ENCODE results near the gene KIF20B.
"Not testable (repeated sequence)": the region's sequence is repeated elsewhere in the genome, so short reads cannot be mapped to it uniquely, and the experiment has no call there.

Gene KIF20B

DNA sequence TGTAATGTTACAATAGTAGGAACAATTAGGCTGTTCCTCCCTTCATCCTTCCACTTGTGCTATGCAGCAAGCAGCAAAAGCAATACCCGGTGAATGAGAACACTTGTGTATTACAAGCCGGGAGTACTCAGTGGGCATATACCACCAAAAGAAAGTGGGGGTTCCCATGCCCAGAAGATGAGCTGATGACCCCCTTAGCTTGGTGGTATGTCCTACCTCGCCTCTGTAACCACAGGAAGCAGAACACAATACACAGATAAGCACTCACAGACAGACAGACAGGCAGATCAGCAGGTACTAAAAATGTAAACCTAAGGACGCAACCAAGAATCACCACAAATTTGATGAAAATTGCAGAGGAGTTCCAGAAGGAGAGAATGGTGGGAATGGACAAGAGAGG is 15.5 kb upstream of the KIF20B start:
- no peak for DNase-seq

DNA sequence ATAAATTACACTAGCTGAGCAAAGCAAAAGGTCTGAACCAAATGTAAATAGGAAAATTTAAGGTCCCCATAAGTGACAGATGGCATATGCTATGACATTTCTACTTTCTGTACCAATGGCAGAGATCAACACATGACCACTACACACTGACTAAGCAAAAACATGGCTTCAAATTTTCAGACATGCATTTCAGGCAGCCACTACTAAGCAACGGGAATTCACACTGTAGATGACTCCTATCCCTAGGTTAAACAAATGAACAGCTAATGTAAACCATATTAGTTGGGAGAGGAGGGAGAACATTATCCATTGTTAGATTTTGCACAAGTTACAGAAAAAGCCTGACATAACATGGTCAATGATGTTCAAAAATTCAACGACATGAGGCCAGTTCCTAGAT is 11.4 kb upstream of the KIF20B start:
- DNase-seq: no peak

DNA sequence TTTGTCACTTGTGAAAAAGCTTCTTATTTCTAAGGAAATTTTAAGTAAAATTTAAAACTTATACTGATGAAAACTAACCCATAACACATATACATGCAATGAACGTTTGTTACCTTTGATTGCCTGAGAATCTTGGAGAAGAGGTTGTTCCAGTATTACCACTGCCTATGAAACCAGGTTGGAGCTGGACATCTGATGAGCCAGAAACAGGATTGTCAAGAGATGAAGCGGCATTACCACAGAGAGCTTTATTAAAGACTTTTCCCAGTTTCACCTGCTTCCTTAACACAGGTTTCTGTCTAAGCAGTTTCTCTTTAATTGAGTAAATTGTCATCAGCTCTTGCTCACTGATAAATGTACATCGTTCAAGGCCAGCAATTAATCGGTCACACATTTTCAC is 9.0 kb upstream of the KIF20B start:
- DNase-seq: no peak

DNA sequence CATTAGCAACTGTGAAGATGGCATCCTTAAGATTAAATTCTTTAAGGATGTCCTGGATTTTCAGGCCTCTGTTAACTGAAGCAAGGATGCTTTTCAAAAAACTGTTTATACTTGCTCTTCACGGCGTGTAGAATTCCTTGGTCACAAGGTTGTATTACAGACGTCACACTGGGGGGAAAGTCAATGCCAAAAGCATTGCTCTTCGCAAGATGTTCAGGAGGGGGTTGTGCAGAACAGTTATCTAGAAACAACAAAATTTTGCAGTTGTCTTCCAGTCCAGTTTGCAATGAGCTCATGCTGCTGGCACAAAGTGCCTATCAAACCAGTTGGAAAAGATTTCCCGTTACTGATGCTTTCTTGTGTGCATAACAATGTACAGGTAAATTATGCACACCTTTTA is 8.2 kb upstream of the KIF20B start:
- DNase-seq: no peak

DNA sequence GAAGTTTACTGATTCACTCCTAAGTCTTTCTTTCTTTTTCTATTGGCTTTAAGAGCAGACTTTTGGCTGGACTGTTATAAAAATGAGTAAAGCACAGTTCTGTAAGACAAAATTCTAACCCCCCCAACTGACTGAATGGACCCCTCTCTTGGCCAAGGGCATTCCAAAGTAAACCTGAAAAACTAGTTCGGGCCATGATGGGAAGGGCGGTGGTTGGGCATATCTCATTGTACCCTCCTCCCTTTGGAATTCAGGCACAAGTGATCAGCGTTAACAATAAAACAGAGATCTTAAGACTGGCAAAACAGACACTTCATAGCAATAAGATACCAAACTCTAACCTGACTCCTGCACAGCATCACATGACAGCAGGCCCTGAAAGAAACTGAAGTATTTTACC is 6.1 kb upstream of the KIF20B start:
- no peak for DNase-seq

DNA sequence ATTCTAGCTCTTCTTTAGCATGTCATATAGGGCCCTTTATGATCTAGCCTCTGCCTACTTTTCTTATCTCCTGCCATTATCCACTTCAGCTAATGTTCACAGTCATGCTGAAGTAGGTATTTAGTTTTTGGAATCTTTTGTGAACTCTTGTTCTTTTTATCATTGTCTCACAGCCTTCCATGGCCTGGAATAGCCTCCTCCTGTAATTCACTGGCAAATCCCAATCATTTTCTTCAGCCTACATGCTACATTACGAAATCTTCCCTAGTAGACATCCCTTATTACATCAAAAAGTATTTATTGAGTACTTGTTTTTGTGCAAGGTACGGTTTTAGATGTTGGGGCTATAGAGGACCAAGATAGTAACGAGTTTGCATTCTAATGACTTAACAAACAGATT is 3.4 kb upstream of the KIF20B start:
- no peak for DNase-seq

DNA sequence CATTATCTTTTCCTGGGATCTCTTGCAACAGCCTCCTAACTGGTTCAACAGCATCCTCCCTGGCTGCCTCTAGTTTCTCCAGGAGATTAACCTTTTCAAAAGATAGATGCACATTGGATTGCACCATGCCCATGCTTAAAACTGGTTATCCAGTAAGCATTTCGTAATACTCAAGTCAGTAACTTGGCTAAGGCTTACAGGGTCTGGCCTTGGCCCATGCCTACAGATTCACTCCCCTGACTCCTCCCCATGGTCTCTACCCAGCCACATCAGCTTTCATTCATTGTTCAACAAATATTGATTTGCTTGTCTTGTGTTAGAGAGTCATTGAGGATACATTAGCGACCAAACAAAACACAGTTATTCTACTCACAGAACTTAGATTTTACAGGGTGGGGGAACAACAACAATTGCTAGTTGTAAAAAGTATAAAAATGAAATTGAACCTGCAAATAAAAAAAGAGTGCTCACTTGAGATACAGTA is 1.8 kb upstream of the KIF20B start:
- no peak for DNase-seq

DNA sequence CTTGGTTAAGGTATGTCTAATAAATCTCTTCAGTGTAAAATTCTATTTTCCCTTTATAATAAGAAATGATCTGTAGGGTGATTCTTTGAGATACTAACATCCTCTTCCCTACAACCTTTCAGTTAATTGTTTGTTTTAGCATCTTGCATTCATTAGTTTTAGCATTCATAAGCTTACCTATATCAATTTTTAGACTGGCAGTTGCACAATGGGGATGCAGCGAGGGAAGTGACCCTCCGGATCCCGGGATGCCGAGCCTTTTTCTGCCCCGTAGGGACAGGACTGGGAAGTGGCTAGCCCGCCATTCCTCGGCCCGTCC is 508 bp upstream of the KIF20B start:
- no peak for DNase-seq

DNA sequence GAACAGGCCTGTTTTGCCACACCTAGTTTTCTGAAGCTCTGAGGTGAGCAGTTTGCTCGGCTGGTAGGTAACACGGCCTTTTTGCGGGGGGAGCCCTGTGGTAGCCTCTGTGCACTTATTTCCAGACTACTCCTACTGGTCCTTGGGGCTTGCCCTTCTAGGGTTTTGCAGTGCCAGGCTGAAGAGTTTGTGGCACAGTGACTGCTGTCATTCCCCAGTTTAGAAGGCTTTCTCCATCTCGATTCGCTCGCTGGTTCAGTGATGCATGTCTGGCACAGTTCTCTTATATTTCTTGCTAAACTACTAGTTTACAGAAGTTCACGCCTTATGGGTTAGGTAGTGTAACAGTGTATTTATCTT is 711 bp downstream of the KIF20B start:
- DNase-seq: no peak

DNA sequence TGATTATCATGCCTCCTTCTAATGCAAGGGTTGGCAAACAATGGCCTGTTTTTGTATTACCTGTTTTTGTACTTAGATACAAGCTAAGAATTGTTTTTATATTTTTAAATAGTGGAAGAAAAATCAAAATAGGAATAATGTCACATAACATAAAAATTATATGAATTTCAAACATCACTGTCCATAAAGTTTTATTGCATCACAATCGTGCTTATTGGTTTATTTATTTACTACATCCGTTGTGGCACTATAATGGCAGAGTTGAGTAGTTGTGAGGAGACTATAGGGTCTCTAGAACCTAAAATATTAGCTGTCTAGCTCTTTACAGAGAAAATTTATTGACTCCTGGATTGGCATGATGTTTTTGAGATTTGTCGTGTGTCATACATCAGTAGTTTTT is 4.1 kb downstream of the KIF20B start:
- no peak for DNase-seq

DNA sequence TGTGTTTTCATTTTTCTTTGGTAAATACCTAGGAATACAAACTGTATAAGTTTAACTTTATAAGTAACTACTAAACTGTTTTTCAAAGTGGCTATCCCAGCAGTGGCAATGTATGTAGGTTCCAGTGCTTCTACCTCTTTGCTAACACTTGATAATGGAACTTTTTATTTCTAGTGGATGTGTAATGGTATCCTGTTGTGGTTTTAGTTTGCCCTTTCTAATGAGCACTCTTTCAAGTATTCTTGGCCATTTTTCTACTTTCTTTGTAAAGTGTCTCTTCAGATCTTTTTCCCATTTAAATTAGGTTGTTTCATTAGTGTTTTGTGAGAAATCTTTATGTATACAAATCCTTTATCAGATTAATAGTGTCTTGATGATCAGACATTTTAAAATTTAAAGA is 4.6 kb downstream of the KIF20B start:
- no peak for DNase-seq

DNA sequence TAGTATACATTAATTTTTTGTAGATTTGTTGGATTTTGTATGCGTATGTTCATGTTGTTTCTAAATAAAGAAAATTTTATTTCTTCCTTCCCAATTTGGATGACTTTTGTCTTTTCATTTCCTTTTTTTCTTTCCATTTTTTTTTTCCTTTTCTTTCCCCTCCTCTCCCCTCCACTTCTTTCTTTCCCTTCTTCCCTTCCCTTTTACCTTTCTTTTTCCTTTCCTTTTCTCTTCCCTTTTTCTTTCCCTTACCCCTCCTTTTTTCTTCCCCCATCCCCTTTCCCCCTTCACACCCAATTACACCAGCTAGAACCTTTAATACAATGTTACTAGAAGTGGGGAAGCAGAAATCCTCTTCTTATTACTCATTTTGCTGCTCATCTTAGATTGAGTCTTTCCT is 6.0 kb downstream of the KIF20B start:
- no peak for DNase-seq

DNA sequence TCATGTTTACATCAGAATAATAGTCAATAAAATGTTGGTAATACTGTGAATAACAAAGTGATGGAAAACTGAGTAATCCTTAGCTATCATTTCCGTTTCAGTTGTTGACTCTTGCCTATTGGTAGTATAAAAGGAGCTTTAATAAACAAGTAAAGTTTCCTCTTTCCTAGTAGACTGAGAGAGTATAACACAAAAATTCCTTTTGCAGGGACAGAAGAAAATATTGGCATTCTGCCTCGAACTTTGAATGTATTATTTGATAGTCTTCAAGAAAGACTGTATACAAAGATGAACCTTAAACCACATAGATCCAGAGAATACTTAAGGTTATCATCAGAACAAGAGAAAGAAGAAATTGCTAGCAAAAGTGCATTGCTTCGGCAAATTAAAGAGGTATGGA is 9.4 kb downstream of the KIF20B start:
- DNase-seq: no peak

DNA sequence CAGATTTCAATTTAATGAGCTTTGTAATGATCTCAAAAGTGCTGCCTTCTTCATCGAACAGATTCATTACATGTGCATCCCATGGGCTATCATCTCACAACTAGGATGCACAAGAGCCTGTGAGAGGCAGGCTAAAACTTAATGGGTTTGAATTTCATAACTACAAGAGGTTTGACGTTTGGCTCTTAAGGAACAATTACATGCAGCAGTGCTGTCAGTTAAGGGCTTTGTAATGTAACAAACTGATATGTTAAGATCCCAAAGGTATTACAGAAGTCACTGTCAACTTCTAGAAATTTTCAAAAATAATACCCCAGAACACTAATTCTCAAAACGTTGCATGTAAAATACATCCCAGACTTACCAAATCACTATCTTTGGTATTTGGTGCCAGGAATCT is 33.2 kb downstream of the KIF20B start:
- DNase-seq: no peak

DNA sequence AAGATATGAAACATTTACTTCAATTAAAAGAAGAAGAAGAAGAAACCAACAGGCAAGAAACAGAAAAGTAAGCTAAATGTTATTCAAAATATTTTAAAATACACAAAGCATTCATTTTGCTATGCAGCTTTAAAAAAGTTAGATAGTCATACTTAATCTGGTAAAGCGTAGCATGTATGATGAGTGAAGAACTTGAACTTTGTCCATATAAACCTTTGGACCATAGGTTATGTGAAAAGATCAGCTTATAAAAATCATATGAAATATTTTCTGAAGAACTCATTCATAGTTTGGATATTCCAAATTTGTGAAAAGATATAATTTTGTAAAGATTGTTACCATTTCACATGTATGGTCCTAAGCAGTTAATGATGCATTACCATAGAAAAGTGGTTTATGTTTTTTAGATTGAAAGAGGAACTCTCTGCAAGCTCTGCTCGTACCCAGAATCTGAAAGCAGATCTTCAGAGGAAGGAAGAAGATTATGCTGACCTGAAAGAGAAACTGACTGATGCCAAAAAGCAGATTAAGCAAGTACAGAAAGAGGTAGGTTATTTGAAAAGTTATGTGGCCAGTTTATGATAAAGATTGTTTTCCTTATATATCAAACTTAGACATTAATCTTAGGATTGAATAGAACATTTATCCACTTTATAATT is 37.3 kb downstream of the KIF20B start:
- DNase-seq: no peak

DNA sequence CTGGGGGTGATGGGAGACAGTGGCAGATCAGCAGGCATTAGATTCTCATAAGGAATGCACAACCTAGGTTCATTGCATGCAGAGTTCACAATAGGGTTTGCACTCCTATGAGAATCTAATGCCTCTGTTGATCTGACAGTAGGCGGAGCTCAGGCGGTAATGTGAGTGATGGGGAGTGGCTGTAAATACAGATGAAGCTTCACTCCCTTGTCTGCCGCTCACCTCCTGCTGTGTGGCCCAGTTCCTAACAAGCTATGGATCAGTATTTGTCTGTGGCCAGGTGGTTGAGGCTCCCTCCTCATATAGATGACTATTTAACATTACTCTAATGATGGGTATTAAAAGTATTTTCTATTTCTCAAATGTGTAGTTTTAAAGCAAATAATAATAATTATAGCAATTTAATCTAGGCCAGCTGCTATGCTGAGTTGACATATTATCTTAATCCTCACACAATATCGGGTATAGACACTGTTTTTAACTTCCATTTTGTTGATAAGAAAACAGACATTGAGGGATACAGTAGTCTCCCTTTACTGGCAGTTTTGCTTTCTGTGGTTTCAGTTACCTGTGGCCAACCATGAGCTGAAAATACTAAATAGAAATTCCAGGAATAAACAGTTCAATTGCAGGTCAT is 39.9 kb downstream of the KIF20B start:
- DNase-seq: no peak

DNA sequence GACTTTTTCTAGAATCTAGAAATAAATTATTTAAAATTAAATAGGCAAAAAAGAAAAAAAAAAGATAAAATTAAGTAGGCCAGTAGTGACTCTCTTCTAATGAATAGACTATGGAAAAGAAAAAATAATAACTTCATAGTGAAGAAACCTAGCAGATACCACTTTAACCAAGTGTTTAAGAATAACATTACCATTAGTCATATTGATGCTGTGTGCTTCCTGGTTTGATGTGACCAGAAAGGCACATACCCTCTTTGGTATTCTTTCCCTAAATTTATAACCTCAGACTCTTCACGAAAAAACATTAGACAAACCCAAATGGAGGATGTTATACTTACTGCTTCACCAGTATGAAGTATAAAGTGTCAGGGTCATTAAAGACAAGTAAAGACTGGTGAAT is 42.6 kb downstream of the KIF20B start:
- peak; percentile 61 for DNase-seq

DNA sequence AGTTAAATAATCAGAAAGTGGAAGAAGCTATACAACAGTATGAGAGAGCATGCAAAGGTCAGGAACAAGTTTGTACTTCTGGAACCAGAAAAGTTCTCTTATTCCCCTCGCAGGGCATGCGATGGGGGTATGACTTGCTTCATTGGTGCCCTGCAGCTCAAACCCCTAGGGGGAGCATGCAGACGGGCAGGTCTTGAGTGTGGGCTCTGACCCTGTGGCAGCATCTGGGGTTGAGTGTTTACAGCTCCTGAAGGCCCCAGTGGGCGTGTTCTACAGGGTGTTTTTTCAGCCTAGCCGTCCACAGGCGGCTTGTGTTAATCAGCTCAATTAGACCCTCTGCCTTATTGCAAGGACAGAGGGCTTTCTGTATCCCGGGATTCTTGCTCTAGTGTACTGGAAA is 44.5 kb downstream of the KIF20B start:
- DNase-seq: no peak

DNA sequence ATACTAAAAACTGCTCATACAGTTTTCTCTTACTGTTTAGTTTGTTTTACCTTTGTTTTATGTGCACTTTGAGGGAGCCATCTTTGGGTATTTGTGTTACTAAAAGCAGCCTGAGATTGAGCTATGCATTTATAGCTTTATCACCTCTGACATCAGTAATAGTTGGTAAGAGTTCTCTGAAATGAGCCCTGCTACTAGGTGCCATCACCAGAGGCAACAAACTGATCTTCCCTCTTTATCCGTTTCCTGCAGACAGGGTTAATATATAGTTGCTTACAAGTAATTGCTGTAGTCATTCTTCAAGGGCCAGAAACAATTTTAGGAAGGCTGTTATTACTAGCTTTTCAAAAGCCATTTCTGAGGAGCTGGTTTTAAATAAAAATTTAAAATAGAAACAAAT is 49.1 kb downstream of the KIF20B start:
- DNase-seq: no peak

DNA sequence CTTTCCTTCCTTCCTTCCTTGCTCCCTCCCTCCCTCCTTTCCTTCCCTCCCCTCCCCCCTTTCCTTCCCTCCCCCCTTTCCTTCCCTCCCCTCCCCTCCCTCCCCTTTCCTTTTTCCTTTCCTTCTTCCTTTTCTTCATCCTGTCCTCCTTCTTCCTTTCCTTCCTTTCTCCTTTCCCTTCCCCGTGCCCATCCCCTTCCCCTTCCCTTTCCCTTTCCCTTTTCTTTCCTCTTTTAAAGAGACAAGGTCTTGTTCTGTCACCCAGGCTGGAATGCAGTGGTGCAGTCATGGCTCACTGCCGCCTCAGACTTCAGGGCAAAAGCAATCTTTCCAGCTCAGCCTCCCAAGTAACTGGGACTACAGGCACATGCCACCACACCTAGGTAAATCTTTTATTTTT is 54.0 kb downstream of the KIF20B start:
- no peak for DNase-seq

DNA sequence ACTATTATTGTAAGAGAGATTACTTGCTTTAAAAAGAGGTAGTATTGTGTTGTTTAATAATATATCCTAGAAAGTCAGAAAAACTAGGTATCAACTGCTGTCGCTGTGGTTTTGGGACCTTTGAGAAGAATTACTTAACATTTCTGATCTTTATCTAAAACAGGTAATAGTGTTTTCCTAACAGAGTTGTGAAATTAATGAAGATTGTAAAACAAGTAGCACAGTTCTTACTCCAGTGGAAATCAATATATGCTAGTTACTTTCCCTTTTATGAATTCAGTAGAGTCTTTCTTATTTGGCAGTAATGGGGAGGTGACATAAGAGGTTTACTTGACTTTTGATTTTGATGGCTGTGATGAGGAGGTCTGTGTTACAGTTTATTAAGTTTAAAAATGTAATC is 58.1 kb downstream of the KIF20B start:
- no peak for DNase-seq

DNA sequence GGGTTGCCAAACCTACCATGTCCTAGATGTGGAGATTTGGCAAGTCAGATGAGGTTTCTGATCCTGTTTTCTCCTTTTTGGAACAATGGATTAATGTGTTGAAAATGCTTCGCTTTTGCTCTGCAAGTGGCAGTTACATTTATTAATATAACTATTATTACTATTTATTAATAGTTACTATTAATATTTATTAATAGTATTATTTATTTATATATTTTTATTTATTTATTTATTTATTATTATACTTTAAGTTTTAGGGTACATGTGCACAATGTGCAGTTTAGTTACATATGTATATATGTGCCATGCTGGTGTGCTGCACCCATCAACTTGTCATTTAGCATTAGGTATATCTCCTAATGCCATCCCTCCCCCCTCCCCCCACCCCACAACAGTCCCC is 62.3 kb downstream of the KIF20B start:
- not testable (repeated sequence) for DNase-seq

DNA sequence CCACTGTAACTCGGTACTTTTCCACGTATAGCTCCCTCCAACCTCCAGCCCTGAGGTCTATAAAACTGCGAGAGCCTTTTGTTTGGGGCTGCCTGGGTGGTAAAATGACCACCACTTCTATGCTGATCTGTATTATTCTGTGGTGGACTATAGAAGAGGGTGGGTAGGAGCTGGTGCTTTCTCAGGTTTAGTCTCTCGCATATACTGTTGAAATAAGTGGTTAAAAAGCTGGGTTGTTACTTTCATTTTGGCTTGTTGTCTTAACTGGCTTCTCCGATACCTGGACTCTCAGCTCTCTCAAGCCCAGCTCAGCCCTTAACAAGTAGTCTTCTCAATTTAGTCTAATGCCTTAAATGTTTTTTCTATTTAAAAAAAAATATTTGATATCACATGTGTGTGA is 70.3 kb downstream of the KIF20B start:
- DNase-seq: no peak

DNA sequence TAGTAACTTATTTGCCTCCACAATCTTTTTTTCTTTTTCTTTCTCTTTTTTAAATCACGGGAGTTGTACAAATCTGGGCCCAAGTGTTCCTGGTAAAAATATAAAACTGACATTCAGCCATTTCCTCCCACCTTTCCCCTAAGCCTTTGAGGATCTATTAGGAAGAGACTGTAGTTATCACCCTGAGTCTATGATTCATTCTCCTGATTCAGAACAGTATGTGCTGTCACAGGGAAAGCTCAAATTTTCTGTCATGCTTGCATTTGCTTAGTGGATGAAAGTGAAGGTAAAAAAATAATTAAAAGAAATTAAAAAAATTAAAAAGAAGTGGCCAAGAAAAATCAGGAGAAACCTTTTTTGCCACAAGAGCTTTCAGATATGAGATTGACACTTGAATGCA is 71.7 kb downstream of the KIF20B start:
- DNase-seq: no peak

DNA sequence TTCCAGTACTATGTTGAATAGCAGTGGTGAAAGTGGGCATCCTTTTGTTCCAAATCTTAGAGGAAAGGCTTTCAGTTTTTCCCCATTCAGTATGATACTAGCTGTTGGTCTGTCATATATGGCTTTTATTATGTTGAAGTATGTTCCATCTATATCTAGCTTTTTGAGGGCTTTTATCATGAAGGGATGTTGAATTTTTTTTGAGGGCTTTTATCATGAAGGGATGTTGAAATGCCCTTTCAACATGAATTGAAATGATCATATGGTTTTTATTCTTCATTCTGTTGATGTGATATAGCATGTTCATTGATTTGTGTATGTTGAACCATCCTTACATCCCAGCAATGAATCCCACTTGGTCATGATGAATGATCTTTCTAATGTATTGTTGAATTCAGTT is 75.3 kb downstream of the KIF20B start:
- no peak for DNase-seq

DNA sequence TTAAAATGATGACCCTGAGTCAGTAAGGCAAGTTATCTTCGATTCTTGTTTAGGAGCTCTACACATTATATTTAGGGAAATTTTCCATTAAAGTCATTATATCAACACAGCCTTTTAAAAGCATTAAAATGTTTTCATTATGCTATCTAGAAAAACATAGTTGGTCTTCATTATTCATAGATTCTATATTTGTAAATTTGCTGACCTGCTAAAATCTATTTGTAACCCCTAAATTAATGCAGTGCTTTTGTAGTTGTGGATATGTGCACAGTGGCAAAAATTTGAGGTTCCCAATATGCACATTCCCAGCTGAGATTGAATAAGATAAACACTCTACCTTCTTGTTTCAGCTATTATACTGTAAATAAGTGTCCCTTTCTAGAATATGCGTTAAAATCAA is 81.1 kb downstream of the KIF20B start:
- no peak for DNase-seq
